H1 (cell line): ENCODE results near the gene KEL. TPM values are rescaled to one million over a fixed set of nuclear protein-coding genes. Genes with fewer than 3 reads are reported as not detected.

Source experiments
- CTCF ChIA-PET: fragments of 300-600 bp; sonication (Branson Sonifier 250); formaldehyde crosslinking; loops from one replicate; lab custom pipeline; 2021; ENCODE audit not compliant: partially characterized antibody; lab: Charles Lee
- POLR2A ChIA-PET: fragments of 300-600 bp; sonication (Branson Sonifier 250); formaldehyde crosslinking; loops from one replicate; lab custom pipeline; 2021; ENCODE audit warnings: inconsistent platforms; ENCODE audit not compliant: partially characterized antibody; lab: Charles Lee
- DNase-seq, 2 experiments: peaks; one replicate each; pipeline versions ENCODE4 v3.0.0 to v3.0.0-alpha.2; 2010 to 2022; ENCODE audit warnings: low spot score in 2 of 2, low read depth in 1 of 2, mixed read lengths in 1 of 2
- FAIRE-seq: peaks from 2 replicates; lab custom pipeline; 2011; peaks lifted over from hg19 to GRCh38; lab: Jason Lieb, UNC
- H2AFZ ChIP-seq: 2 replicates; pipeline ENCODE4 v1.8.1; 2012; ENCODE audit warnings: low read length, inconsistent platforms
- H2AK5ac ChIP-seq: 2 replicates; pipeline ENCODE4 v1.6.1; 2013; ENCODE audit warnings: low read depth, low read length
- H2BK120ac ChIP-seq: replicated peaks from 2 replicates; pipeline ENCODE3; 2013; ENCODE audit warnings: low read depth, low read length, inconsistent platforms
- H2BK12ac ChIP-seq: 2 replicates; pipeline ENCODE4 v1.6.1; 2013; ENCODE audit warnings: low read depth, low read length
- H2BK15ac ChIP-seq: 2 replicates; pipeline ENCODE4 v1.6.1; 2013; ENCODE audit warnings: low read length
- H2BK20ac ChIP-seq: 2 replicates; pipeline ENCODE4 v1.6.1; 2013; ENCODE audit warnings: low read length
- H2BK5ac ChIP-seq: 2 replicates; pipeline ENCODE4 v1.6.1; 2013; ENCODE audit warnings: low read depth, low read length
- H3K14ac ChIP-seq: 2 replicates; pipeline ENCODE4 v1.6.1; 2013; ENCODE audit warnings: inconsistent platforms; ENCODE audit not compliant: insufficient read length
- H3K18ac ChIP-seq: 2 replicates; pipeline ENCODE4 v1.6.1; 2013; ENCODE audit warnings: low read length; ENCODE audit errors: extremely low read depth
- H3K23ac ChIP-seq: 2 replicates; pipeline ENCODE4 v1.6.1; 2013; ENCODE audit warnings: inconsistent platforms; ENCODE audit not compliant: insufficient read length
- H3K23me2 ChIP-seq: 2 replicates; pipeline ENCODE4 v1.6.1; 2013; ENCODE audit warnings: low read depth, low read length
- H3K27ac ChIP-seq: 2 replicates; pipeline ENCODE4 v1.6.1; 2011; ENCODE audit warnings: low read depth, low read length, inconsistent platforms
- H3K27me3 ChIP-seq, 4 experiments: replicated peaks in 1 of 4; 1 replicate in 1 of 4; 2 replicates in 3 of 4; pipeline versions ENCODE4 v1.6.1 to v1.8.1; 2011 to 2013; ENCODE audit warnings: low read length in 3 of 4, mild to moderate bottlenecking in 3 of 4, inconsistent platforms in 2 of 4, mixed read lengths in 2 of 4, moderate library complexity in 1 of 4; ENCODE audit not compliant: control insufficient read depth in 3 of 4, insufficient read depth in 3 of 4; ENCODE audit errors: extremely low read depth in 1 of 4
- H3K36me3 ChIP-seq, 4 experiments: 2 replicates each; pipeline versions ENCODE4 v1.6.1 to v1.8.1; 2011 to 2013; ENCODE audit warnings: mild to moderate bottlenecking in 4 of 4, low read length in 3 of 4, moderate library complexity in 2 of 4, control low read depth in 1 of 4, inconsistent platforms in 1 of 4; ENCODE audit not compliant: insufficient read depth in 4 of 4, control insufficient read depth in 2 of 4
- H3K4ac ChIP-seq: replicated peaks from 2 replicates; pipeline ENCODE3; 2013; ENCODE audit warnings: low read length, low read depth, mixed read lengths, inconsistent platforms; ENCODE audit not compliant: insufficient read length
- H3K4me1 ChIP-seq, 4 experiments: replicated peaks in 1 of 4; 1 replicate in 1 of 4; 2 replicates in 3 of 4; pipeline versions ENCODE4 v1.6.1 to v1.8.1; 2011 to 2013; ENCODE audit warnings: low read length in 3 of 4, inconsistent platforms in 2 of 4, mixed read lengths in 1 of 4; ENCODE audit not compliant: insufficient read depth in 4 of 4, control insufficient read depth in 3 of 4
- H3K4me2 ChIP-seq, 2 experiments: 2 replicates each; pipeline versions ENCODE4 v1.6.1 to v1.8.1; 2011 to 2013; ENCODE audit warnings: low read depth in 2 of 2, low read length in 2 of 2, control low read depth in 1 of 2, inconsistent platforms in 1 of 2, mild to moderate bottlenecking in 1 of 2; ENCODE audit not compliant: insufficient read depth in 1 of 2
- H3K4me3 ChIP-seq, 4 experiments: fragments of 200-600, 300-600 bp in 1 of 4; sonication (generic), shearing (Covaris generic), sonication (Bioruptor Twin) in 1 of 4; 2 replicates each; pipeline versions ENCODE4 v1.5.1 to v1.8.1; 2011 to 2016; ENCODE audit warnings: low read length in 4 of 4, low read depth in 3 of 4, control low read depth in 2 of 4, inconsistent platforms in 2 of 4, mild to moderate bottlenecking in 2 of 4, mixed read lengths in 1 of 4, moderate library complexity in 1 of 4; ENCODE audit not compliant: insufficient read depth in 2 of 4; ENCODE audit errors: extremely low read depth in 1 of 4
- H3K56ac ChIP-seq: replicated peaks from 2 replicates; pipeline ENCODE3; 2013; ENCODE audit warnings: low read depth, mild to moderate bottlenecking, mixed read lengths, low read length, inconsistent platforms; ENCODE audit not compliant: insufficient read length
- H3K79me1 ChIP-seq: 2 replicates; pipeline ENCODE4 v1.6.1; 2013; ENCODE audit warnings: low read depth, low read length, control low read depth
- H3K79me2 ChIP-seq, 2 experiments: 2 replicates each; pipeline versions ENCODE4 v1.6.1 to v1.8.1; 2012 to 2013; ENCODE audit warnings: low read length in 2 of 2, mild to moderate bottlenecking in 2 of 2, inconsistent platforms in 1 of 2; ENCODE audit not compliant: insufficient read depth in 2 of 2, control insufficient read depth in 1 of 2
- H3K9ac ChIP-seq, 4 experiments: replicated peaks in 1 of 4; 1 replicate in 1 of 4; 2 replicates in 3 of 4; pipeline versions ENCODE4 v1.6.1 to v1.8.1; 2011 to 2013; ENCODE audit warnings: low read depth in 3 of 4, low read length in 3 of 4, control low read depth in 2 of 4, mild to moderate bottlenecking in 2 of 4, moderate library complexity in 2 of 4, inconsistent platforms in 1 of 4; ENCODE audit errors: extremely low read depth in 1 of 4
- H3K9me3 ChIP-seq, 2 experiments: 2 replicates each; pipeline versions ENCODE4 v1.6.1 to v1.8.1; 2012 to 2013; ENCODE audit warnings: mild to moderate bottlenecking in 2 of 2, moderate library complexity in 2 of 2, control low read depth in 1 of 2, inconsistent platforms in 1 of 2, low read depth in 1 of 2, low read length in 1 of 2, mixed read lengths in 1 of 2; ENCODE audit not compliant: insufficient read depth in 2 of 2
- H4K20me1 ChIP-seq, 2 experiments: replicated peaks in 1 of 2; 2 replicates each; pipeline versions ENCODE3 to v1.8.1; 2011 to 2013; ENCODE audit warnings: inconsistent platforms in 2 of 2, low read length in 2 of 2, mild to moderate bottlenecking in 1 of 2; ENCODE audit not compliant: insufficient read depth in 2 of 2, control insufficient read depth in 1 of 2
- H4K5ac ChIP-seq: 2 replicates; pipeline ENCODE4 v1.6.1; 2013; ENCODE audit warnings: low read length, low read depth, mixed read lengths, inconsistent platforms; ENCODE audit not compliant: insufficient read length
- H4K8ac ChIP-seq: 2 replicates; pipeline ENCODE4 v1.8.0; 2013; ENCODE audit warnings: mild to moderate bottlenecking, moderate library complexity, low read length, inconsistent platforms; ENCODE audit not compliant: insufficient read depth; ENCODE audit errors: extremely low read depth
- H4K91ac ChIP-seq: replicated peaks from 2 replicates; pipeline ENCODE3; 2013; ENCODE audit warnings: low read length, mixed read lengths, inconsistent platforms; ENCODE audit not compliant: insufficient read length
- CTBP2 ChIP-seq: IDR thresholded peaks from 2 replicates; pipeline ENCODE4 v1.7.0; 2011; ENCODE audit warnings: borderline replicate concordance, mild to moderate bottlenecking, moderate library complexity, mixed read lengths, low read length; ENCODE audit not compliant: insufficient read depth, insufficient read length
- FOSL1 ChIP-seq: IDR thresholded peaks from 2 replicates; pipeline ENCODE4 v1.6.1; 2011; ENCODE audit warnings: mild to moderate bottlenecking, low read depth, low read length, moderate library complexity; ENCODE audit not compliant: insufficient read depth
- WGBS, 2 experiments: shearing (Covaris generic) in 1 of 2; methylation state at CpG; one replicate each; pipeline versions ENCODE4 v1.1.6 to v1.1.7; 2013 to 2015; ENCODE audit warnings: low lambda C conversion rate in 2 of 2, mixed read lengths in 2 of 2, inconsistent platforms in 1 of 2, low coverage in 1 of 2, missing lambda C conversion rate in 1 of 2; ENCODE audit not compliant: insufficient replicate concordance in 2 of 2, insufficient coverage in 1 of 2, insufficient read length in 1 of 2; ENCODE audit errors: extremely low coverage in 1 of 2, missing lambda C conversion rate in 1 of 2; 5-methylcytosine and 5-hydroxymethylcytosine counted together
- polyA plus RNA-seq, 7 experiments: library from polyadenylated mRNA; depleted of rRNA in 3 of 7; stranded (reverse) in 5 of 7; unstranded in 2 of 7; fragments of >200 nt in 5 of 7; fragments of 200-250 nt in 2 of 7; gene quantifications; 1 replicate in 5 of 7; 2 replicates in 1 of 7; 4 replicates in 1 of 7; pipeline versions ENCODE4 v1.2.1 to v1.2.3, GENCODE V29; 2011 to 2013; ENCODE audit warnings: missing spikeins in 2 of 7, mixed read lengths in 2 of 7
- total RNA-seq: library from RNA; stranded (reverse); fragmentation: NEBNext Ultra II Directional; extraction: Animal tissue kit (Norgen Biotek cat#: 25700); gene quantifications from 2 replicates; pipeline ENCODE4 v1.2.1, GENCODE V29; 2021

The KEL gene
- total and polyA plus RNA-seq, 2 of the 8 experiments (the other 6 are each of a cell fraction or from before 2014, with no cell fraction given), result 1.8 to 1.9 TPM

- H3K4ac ChIP-seq, result no peak overlapping the region
- WGBS, 2 experiments, result 50% methylated on average over 2 of the region's 2 CpGs; no CpG with 5 or more reads in 1 of the 2 experiments
- ChIA-PET POLR2A (interaction anchor here (1.0 kb wide), 1 partner anchor 13 kb away, joined by 5 read pairs; no protein-coding TSS in a partner anchor), CTCF (interaction anchor here (0.9 to 2.7 kb wide), 4 partner anchors 8 to 292 kb away, joined by 3 to 12 read pairs (median 4); no protein-coding TSS in a partner anchor)
- H4K8ac ChIP-seq, result no peak overlapping the region
- no peak overlapping the region for H3K56ac ChIP-seq
- no peaks in the 10 kb centered on the region for H4K20me1 ChIP-seq
- H2BK12ac ChIP-seq, result no peak overlapping the region
- H4K91ac ChIP-seq, result no peak overlapping the region
- H3K79me2 ChIP-seq, result no peaks in the 10 kb centered on the region
- no peak overlapping the region for H2BK120ac ChIP-seq
- H3K18ac ChIP-seq, result no peak overlapping the region
- no peak overlapping the region for H3K27ac ChIP-seq
- no peak overlapping the region for H2BK15ac ChIP-seq
- no peak overlapping the region for H2AK5ac ChIP-seq
- H3K23ac ChIP-seq, result no peak overlapping the region
- no peak for FAIRE-seq
- H3K4me3 ChIP-seq, result no peak overlapping the region
- no peak overlapping the region for H2BK20ac ChIP-seq
- H2AFZ ChIP-seq, result no peak overlapping the region
- H3K14ac ChIP-seq, result no peak overlapping the region
- no peak overlapping the region for H3K9ac ChIP-seq
- H3K4me1 ChIP-seq, result no peaks in the 10 kb centered on the region
- no peak for DNase-seq
- H3K79me1 ChIP-seq, result no peaks in the 10 kb centered on the region
- no peaks in the 10 kb centered on the region for H3K23me2 ChIP-seq
- no peaks in the 10 kb centered on the region for H3K36me3 ChIP-seq
- no peaks in the 10 kb centered on the region for H3K9me3 ChIP-seq
- no peak overlapping the region for H4K5ac ChIP-seq
- no peak overlapping the region for H2BK5ac ChIP-seq
- no peak overlapping the region for H3K4me2 ChIP-seq
- peaks cover 0 to 8% (median 0%) of the 10 kb centered on the region in 4 experiments; a peak in 4 of 7 replicates for H3K27me3 ChIP-seq
- TF ChIP-seq CTBP2 (no peak), FOSL1 (no peak)
Measured at GRCh38 chr7:142923391-142923790, 38.8 kb downstream of the KEL start.
